GM21381 (cell line): ENCODE results near the gene NID2.

Experiments
- ATAC-seq: cut with Tn5 transposase; IDR thresholded peaks from one replicate; pipeline ENCODE4 v1.9.1; 2021; ENCODE audit warnings: mild to moderate bottlenecking, moderate library complexity; ENCODE audit not compliant: unreplicated experiment

The NID2 gene

GRCh38 chr14:51960866-51961265 is 108.0 kb downstream of the NID2 start:
- no peak for ATAC-seq

GRCh38 chr14:51959928-51960327 is 108.9 kb downstream of the NID2 start:
- ATAC-seq, result no peak

- ATAC-seq, result no peak
Observed at GRCh38 chr14:51957950-51958349, 110.9 kb downstream of the NID2 start.
